K562 (cell line): Measurements from ENCODE around the gene DCAF6. TPM values are rescaled to one million over a fixed set of nuclear protein-coding genes. Genes with fewer than 3 reads are reported as not detected.

ENCODE experiments used
- CBFB ChIP-seq: sonication (generic); formaldehyde crosslinking; IDR thresholded peaks from 2 replicates; pipeline ENCODE4 v1.4.0; 2020; ENCODE audit warnings: mild to moderate bottlenecking, missing genetic modification reagents
- CREB3L1 ChIP-seq: fragments of 450-650 bp; IDR thresholded peaks from 2 replicates; pipeline ENCODE4 v1.6.1; 2014; ENCODE audit warnings: low read depth, mild to moderate bottlenecking, moderate library complexity, borderline replicate concordance
- MBD1 ChIP-seq: fragments of 250-450 bp; sonication (Bioruptor Pico); IDR thresholded peaks from 2 replicates; pipeline ENCODE4 v1.8.0; 2022; ENCODE audit warnings: inconsistent platforms
- MCM3 ChIP-seq: fragments of 450-650 bp; IDR thresholded peaks from 2 replicates; pipeline ENCODE4 v1.6.1; 2016
- NCOA1 ChIP-seq: fragments of 450-650 bp; IDR thresholded peaks from 2 replicates; pipeline ENCODE4 v1.6.1; 2016; ENCODE audit warnings: low read depth
- NFIX ChIP-seq: fragments of 250-450 bp; sonication (Bioruptor Pico); IDR thresholded peaks from 2 replicates; pipeline ENCODE4 v1.4.0; 2020; ENCODE audit warnings: low read depth, mild to moderate bottlenecking, moderate library complexity
- NR2C1 ChIP-seq, 2 experiments: fragments of 450-650 bp; IDR thresholded peaks; 2 replicates each; pipeline ENCODE4 v1.6.1; 2017; ENCODE audit warnings: mild to moderate bottlenecking in 2 of 2, antibody characterized with exemption in 1 of 2, inconsistent platforms in 1 of 2, missing compliant biosample characterization in 1 of 2, missing genetic modification characterization in 1 of 2
- NUFIP1 ChIP-seq: fragments of 450-650 bp; IDR thresholded peaks from 2 replicates; pipeline ENCODE4 v1.6.1; 2018; ENCODE audit not compliant: partially characterized antibody
- PURB ChIP-seq: sonication (generic); formaldehyde crosslinking; IDR thresholded peaks from 2 replicates; pipeline ENCODE4 v1.9.0; 2021; ENCODE audit warnings: low read depth, mild to moderate bottlenecking, missing genetic modification reagents
- SIRT6 ChIP-seq: IDR thresholded peaks from one replicate; pipeline ENCODE4 v1.6.1; 2012; ENCODE audit warnings: low read depth, mild to moderate bottlenecking, control low read depth, inconsistent platforms, low read length, moderate library complexity
- SMAD2 ChIP-seq: fragments of 150-350 bp; IDR thresholded peaks from 2 replicates; pipeline ENCODE4 v1.6.1; 2014; ENCODE audit warnings: low read depth, mild to moderate bottlenecking, low read length
- YY1 ChIP-seq, 3 experiments: IDR thresholded peaks; 2 replicates each; pipeline ENCODE4 v1.6.1; 2011; ENCODE audit warnings: low read length in 2 of 3, mild to moderate bottlenecking in 2 of 3, moderate library complexity in 2 of 3, borderline replicate concordance in 1 of 3, control low read depth in 1 of 3, low read depth in 1 of 3; ENCODE audit not compliant: insufficient read depth in 3 of 3, insufficient replicate concordance in 2 of 3, control insufficient read depth in 1 of 3, insufficient read length in 1 of 3; ENCODE audit errors: extremely low read depth in 1 of 3
- ZBTB17 ChIP-seq: fragments of 450-650 bp; formaldehyde crosslinking; IDR thresholded peaks from 2 replicates; pipeline ENCODE4 v1.4.0; 2020; ENCODE audit warnings: mild to moderate bottlenecking
- ZNF174 ChIP-seq: fragments of 250-450 bp; sonication (Bioruptor Pico); IDR thresholded peaks from 2 replicates; pipeline ENCODE4 v1.4.0; 2020; ENCODE audit warnings: mild to moderate bottlenecking
- polyA plus RNA-seq, 8 experiments: library from polyadenylated mRNA; depleted of rRNA in 4 of 8; stranded (reverse) in 5 of 8; unstranded in 3 of 8; fragments of >200 nt; fragmentation: Nextera tagmentation in 2 of 8; fragmentation: Illumina TruSeq in 1 of 8; extraction: Ambion mirVana in 2 of 8; extraction: Trizol in 1 of 8; gene quantifications; 2 replicates each; pipeline versions ENCODE4 v1.2.1 to v1.2.3, GENCODE V29; 2011 to 2014; ENCODE audit warnings: inconsistent platforms in 1 of 8, missing spikeins in 1 of 8
- total RNA-seq, 7 experiments: library from RNA; depleted of rRNA in 6 of 7; stranded (reverse); fragments of >200 nt in 6 of 7; fragmentation: Illumina TruSeq in 2 of 7; extraction: Trizol in 2 of 7; gene quantifications; 2 replicates each; pipeline versions ENCODE4 v1.2.1 to v1.2.3, GENCODE V29; 2011 to 2021; ENCODE audit warnings: low replicate concordance in 1 of 7
- TF ChIP-seq, protein P1 (sequence below): fragments of 250-450 bp; sonication (Bioruptor Pico); IDR thresholded peaks from 2 replicates; pipeline ENCODE4 v1.4.0; 2020; ENCODE audit warnings: borderline replicate concordance
- TF ChIP-seq, protein P2 (sequence below): sonication (generic); formaldehyde crosslinking; IDR thresholded peaks from 2 replicates; pipeline ENCODE4 v1.8.1; 2022; ENCODE audit warnings: missing genetic modification reagents
- TF ChIP-seq, protein P3 (sequence below): sonication (generic); formaldehyde crosslinking; IDR thresholded peaks from 2 replicates; pipeline ENCODE4 v1.4.0; 2020; ENCODE audit warnings: mild to moderate bottlenecking, missing genetic modification reagents

Gene DCAF6
- total and polyA plus RNA-seq, 9 of the 15 experiments (the other 6 are each of a cell fraction or from before 2014, with no cell fraction given): 19.1 to 102 (median 46.3) TPM

DNA sequence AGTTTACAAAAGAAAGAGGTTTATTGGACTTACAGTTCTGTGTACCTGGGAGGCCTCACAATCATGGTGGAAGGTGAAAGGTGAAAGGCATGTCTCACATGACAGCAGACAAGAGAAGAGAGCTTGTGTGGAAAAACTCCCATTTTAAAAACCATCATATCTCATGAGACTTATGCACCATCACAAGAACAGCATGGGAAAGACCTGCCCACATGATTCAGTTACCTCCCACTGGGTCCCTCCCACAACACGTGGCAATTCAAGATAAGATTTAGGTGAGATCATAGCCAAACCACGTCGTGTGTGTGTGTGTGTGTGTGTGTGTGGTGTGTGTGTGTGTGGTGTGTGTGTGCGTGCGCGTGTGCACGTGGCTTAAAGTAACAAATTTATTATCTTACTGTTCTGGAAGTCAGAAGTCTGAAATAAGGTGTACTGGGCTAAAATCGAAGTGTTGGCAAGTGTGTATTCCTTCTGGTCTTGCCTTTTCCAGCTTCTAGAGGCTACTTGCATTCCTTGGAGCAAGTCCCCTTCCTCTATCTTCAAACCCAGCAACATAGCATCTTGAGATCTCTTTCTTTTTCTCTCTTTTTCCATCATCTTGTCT lies 48.5 kb downstream of the DCAF6 start (continued):
- peak in 1 of 3 experiments; percentile 65 for TF ChIP-seq YY1 (IDR thresholded peaks at IDR 0.05; ENCODE audit: borderline replicate concordance in 1 of 3, control insufficient read depth in 1 of 3, extremely low read depth in 1 of 3, insufficient read depth in 3 of 3, insufficient read length in 1 of 3, insufficient replicate concordance in 2 of 3, low read depth in 1 of 3, low read length in 2 of 3)
- no peak; the same call in 1 of the 2 replicates for TF ChIP-seq ZBTB17 (CRISPR knock-in tag)
- peak; percentile 94; the same call in 1 of the 2 replicates for TF ChIP-seq CBFB (CRISPR knock-in tag)
- TF ChIP-seq, protein P1, sequence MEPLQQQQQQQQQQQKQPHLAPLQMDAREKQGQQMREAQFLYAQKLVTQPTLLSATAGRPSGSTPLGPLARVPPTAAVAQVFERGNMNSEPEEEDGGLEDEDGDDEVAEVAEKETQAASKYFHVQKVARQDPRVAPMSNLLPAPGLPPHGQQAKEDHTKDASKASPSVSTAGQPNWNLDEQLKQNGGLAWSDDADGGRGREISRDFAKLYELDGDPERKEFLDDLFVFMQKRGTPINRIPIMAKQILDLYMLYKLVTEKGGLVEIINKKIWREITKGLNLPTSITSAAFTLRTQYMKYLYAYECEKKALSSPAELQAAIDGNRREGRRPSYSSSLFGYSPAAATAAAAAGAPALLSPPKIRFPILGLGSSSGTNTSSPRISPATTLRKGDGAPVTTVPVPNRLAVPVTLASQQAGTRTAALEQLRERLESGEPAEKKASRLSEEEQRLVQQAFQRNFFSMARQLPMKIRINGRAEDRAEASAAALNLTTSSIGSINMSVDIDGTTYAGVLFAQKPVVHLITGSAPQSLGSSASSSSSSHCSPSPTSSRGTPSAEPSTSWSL (CRISPR knock-in tag): no peak
- TF ChIP-seq CREB3L1: peak; percentile 98
- peak; percentile 88 for TF ChIP-seq NR2C1 (IDR thresholded peaks at IDR 0.05)
- TF ChIP-seq NR2C1 (tag; IDR thresholded peaks at IDR 0.05): peak; percentile 88
- no peak for TF ChIP-seq ZNF174 (CRISPR knock-in tag)
- TF ChIP-seq PURB: no peak
- no peak for TF ChIP-seq SIRT6
- no peak for TF ChIP-seq SMAD2
- TF ChIP-seq, protein P2, sequence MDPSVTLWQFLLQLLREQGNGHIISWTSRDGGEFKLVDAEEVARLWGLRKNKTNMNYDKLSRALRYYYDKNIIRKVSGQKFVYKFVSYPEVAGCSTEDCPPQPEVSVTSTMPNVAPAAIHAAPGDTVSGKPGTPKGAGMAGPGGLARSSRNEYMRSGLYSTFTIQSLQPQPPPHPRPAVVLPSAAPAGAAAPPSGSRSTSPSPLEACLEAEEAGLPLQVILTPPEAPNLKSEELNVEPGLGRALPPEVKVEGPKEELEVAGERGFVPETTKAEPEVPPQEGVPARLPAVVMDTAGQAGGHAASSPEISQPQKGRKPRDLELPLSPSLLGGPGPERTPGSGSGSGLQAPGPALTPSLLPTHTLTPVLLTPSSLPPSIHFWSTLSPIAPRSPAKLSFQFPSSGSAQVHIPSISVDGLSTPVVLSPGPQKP (CRISPR knock-in tag): no peak
- no peak for TF ChIP-seq NUFIP1
- no peak for TF ChIP-seq MCM3
- no peak for TF ChIP-seq NFIX
- TF ChIP-seq NCOA1: peak; percentile 83
- TF ChIP-seq, protein P3, sequence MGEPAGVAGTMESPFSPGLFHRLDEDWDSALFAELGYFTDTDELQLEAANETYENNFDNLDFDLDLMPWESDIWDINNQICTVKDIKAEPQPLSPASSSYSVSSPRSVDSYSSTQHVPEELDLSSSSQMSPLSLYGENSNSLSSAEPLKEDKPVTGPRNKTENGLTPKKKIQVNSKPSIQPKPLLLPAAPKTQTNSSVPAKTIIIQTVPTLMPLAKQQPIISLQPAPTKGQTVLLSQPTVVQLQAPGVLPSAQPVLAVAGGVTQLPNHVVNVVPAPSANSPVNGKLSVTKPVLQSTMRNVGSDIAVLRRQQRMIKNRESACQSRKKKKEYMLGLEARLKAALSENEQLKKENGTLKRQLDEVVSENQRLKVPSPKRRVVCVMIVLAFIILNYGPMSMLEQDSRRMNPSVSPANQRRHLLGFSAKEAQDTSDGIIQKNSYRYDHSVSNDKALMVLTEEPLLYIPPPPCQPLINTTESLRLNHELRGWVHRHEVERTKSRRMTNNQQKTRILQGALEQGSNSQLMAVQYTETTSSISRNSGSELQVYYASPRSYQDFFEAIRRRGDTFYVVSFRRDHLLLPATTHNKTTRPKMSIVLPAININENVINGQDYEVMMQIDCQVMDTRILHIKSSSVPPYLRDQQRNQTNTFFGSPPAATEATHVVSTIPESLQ: no peak
- TF ChIP-seq MBD1 (CRISPR knock-in tag): no peak
